HG02943 (cell line): ENCODE results near the gene TMEM123.
"Not testable (repeated sequence)": the region's sequence is repeated elsewhere in the genome, so short reads cannot be mapped to it uniquely, and the experiment has no call there.

Source experiments
- ATAC-seq: cut with Tn5 transposase; IDR thresholded peaks from one replicate; pipeline ENCODE4 v1.9.1; 2021; ENCODE audit warnings: mild to moderate bottlenecking, low read depth, moderate library complexity; ENCODE audit not compliant: unreplicated experiment

TMEM123 gene

DNA sequence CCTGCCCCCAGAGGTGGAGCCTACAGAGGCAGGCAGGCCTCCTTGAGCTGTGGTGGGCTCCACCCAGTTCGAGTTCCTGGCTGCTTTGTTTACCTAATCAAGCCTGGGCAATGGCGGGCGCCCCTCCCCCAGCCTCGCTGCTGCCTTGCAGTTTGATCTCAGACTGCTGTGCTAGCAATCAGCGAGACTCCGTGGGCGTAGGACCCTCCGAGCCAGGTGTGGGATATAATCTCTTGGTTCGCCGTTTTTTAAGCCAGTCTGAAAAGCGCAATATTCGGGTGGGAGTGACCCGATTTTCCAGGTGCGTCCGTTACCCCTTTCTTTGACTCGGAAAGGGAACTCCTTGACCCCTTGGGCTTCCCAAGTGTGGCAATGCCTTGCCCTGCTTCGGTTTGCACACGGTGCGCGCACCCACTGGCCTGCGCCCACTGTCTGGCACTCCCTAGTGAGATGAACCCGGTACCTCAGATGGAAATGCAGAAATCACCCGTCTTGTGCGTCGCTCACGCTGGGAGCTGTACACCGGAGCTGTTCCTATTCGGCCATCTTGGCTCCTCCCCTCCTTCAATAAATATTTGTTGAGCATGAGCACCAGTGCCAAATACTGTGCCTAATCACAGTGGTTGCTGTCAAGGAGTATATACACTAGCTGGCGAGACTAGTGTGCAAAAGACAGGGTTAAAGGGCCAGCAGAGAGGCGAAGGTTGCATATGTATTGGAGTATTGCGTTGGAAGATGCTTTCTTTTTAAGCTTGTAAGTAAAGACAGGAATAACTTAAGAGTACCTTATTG, 77.7 kb downstream of the TMEM123 start:
- not testable (repeated sequence) for ATAC-seq

DNA sequence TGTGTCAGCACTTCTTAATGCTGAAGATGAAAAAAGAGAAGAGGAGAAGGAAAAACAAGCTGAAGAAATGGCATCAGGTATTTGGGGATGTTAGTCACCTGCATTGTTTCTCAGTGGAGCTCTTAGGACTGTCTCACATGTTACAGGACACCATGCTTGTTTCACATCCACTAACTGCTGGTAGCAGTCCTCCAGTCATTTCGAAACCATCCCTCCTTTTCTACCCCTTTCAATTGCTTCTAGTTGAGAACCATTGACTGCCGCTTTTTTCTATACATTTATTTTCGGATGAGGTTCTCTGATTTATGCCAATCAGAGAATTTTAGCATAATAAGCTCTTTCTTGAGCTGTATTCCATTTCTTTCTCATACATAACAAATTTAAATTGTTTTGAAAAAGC, 84.1 kb downstream of the TMEM123 start:
- peak; percentile 100 for ATAC-seq

DNA sequence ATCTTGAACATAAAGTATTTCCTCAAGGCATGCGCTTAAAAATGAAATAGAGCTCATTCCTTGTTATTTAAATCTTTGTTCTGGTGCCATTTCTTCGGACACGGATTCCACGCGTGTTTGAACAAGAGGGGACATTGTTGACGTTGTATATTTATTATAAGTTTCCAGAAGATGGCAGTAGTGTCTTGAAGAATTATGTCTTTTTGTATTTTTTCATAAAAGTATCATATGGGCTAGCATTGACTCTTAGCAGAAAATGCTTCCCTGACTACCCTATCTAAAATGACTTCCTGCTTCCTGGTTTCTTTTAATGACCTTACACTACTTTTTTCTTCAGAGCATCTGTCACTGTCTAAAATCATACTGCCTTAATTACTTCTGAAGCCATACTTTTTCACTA, 85.2 kb downstream of the TMEM123 start:
- ATAC-seq, result no peak

DNA sequence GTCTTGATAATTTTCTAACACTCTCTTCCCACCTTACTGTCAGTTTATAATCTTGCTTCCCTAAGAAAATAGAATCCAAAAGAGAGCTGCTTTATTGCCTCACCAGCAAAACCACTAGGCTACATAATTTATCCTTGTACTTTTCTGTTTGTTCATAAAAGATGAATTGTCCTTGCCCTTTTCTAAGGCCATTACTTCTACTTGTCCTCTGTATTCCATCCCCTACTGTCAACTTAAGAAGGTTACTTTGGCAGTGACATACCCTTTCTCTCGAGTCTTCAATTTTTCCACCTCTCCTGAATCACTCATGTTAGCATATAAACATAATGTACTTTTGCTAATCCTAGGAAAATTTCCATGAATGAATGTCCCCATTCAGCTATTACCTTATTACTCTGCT, 87.6 kb downstream of the TMEM123 start:
- no peak for ATAC-seq

DNA sequence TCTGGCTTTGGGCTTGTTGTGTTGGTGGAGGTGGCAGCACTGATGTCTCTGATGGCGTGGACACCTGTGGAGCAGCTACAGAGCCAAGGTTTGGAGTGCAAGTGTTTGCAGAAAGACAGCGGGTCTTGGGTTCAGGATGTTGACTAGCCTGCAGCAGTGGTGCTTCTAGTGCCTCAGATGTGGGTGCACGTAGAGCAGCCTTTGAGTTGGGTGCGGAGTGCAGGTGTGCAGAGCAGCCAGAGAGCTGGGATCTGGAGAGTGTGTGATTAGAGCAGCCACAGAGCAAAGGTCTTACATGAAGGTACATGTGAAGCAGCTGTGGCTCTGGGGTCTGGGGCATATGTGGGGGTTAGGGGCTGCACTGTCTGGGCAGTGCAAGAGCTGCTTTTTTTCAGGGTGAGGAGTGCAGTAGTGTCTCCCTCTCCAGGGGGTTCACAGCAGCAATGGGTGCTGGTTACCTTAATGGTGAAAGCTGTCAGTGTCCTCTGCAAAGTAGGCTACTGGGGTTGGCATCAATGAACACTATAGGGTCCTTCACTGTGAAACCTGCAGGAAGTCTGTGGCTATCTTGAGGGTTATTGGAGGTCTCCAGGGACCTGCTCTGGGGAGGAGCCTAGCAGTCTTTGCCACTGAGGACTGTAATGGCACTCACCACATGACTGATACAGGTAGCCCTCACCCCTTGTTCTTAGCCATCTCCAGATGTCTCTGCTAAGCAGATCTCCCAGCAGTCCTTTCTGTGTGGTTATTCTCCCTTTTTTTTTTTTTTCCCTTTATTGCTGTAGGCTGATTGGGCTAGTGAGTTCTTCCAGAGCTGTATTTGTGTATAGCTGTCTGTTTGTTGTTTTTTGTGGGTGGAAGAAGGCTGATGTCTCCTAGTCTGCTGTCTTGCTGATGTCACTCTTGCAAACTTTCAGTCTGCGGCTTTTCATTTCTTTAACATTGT, 91.2 kb downstream of the TMEM123 start:
- ATAC-seq, result peak; percentile 90

DNA sequence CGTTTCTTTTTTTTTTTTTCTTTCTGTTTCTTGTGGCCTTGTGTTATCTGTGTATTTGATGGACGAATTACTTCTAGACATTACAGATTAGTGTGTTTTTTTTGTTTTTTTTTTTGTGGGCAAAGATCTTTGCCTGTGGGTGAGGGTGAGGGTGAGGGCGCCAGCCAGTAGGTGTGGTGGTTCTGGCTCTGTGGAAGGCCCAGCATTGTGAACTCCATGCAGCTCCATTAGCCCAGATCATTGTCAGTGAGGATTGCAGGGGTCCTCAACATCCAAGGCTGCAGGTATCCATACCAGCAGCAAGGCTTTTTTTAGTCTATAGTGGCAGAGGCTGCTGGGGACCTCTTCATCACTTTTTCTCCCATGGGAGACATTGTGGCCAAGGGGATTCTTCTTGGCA, 91.9 kb downstream of the TMEM123 start:
- no peak for ATAC-seq

DNA sequence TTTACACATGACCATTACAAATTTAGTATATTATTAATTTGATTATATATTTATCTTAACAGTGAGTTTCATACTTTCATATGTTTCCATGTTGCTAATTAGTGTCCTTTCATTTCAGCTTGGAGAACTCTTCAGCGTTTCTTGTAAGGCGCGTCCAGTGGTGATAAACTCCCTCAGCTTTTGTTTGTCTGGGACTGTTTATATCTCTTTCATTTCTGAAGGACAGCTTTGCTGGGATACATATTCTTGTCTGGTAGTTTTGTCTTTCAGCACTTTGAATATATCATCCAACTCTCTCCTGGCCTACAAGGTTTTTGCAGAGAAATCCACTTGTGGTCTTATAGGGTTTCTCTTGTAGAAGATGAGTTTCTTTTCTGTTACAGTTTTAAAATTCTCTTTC, 93.2 kb downstream of the TMEM123 start:
- ATAC-seq, result no peak

DNA sequence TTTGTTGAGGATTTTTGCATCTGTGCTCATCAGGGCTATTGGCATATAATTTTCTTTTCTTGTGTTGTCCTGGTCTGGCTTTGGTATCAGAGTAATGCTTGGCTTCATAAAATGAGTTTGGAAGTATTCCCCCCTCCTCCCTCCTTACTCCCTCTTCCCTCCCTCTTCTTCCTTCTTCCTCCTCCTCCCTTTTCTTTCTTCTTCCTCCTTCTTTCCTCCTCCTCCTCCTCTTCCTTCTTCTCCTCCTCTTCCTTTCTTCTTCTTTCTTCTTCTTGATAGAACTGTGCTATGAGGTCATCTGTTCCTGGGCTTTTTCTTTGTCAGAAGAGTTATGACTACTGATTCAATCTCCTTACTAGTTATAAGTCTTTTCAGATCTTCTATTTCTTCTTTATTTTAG, 95.4 kb downstream of the TMEM123 start:
- no peak for ATAC-seq

DNA sequence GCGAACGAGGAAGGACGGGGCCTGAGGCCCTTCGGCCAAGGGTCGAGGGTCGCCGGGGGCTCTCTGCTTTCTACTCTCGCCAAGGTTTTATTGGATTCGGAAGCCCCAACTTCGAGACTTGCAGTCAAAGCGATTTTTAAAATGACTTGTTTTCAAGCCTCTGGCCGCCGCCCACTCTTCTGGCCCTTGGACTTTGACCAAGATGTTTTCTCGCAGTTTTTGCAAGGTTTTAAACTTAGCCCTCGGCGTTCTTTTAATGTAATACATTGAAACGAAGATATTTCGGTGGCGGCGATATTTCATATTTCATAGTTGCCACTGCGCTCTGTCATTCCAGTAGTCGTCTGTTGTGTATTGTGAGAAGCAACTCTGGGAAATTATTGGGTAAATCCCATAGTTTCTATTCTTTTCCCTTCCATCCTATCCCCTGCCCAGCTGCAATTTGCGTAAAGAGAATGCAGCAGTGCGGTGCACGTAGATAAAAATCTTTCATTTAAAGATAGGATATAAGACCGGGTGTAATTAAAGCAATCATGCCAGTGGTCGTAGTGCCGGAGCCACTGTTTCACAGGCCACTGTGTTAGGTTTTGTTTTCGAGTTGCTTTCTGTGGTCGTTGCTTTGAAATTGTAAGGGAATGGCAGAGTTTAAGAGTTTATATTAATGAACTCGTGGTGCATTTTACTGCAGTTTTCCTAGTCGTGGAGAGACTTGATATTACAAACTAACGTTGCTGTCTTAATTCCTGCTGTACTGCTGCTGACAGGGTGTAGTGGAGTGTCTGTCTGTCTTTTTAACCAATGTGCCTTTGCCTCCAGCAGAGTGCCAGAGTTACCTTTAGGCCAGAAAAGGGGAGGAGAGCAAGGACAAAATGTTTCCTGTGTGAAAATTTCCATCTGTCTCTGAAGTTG, 104.8 kb downstream of the TMEM123 start:
- peak; percentile 25 for ATAC-seq

DNA sequence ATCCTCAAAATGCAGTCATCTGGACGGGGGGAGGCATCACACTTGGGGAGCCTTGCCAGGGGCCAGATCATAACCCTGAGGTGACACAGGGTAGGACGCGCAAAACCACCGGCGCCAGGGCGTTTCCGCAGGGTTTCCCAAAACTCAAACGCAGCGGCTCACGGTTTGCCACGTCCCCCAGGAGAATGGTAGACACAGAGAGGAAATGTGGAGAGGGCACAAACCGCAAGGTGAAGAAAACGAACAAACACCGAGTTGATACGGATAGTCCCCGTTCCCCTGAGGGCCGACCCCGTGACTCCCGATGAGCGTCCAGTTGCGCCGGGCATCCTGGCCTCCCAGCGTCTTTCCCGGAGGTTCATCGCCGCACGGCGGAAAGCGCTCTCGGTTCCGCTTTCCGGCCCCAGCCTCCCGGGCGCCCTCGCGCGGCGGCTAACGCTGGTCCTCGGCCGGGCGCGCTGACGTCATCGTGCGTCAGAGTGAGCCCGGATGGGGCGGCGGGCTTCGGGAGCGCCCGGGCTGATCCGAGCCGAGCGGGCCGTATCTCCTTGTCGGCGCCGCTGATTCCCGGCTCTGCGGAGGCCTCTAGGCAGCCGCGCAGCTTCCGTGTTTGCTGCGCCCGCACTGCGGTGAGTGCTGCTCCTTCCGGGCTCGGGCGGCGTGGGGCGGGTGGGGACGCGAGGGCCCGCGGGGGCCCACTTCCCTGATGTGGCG, 105.7 kb downstream of the TMEM123 start, which contains the start of gene BIRC2:
Gene BIRC2 (plus strand): TSS at position 467 of the 714 bp plus-strand sequence. CDS start 2,641 bp downstream, outside the sequence.
- ATAC-seq, result peak; percentile 85

DNA sequence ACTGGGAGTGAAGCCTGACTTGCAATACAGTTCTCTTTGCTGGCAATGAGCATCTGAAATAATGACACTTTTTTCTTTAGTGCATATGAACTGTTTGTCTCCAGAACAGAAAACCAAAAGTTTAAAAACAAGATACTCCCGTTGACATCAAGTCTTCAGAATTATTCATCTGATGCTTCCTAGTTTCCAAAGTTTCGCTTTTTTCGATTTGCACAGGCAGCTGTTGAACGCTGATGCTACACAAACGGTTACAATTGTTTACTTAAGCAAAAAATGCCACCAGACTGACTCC, 106.2 kb downstream of the TMEM123 start:
- no peak for ATAC-seq
